Parathyroid adenoma (tissue), 2 donors: Measurements from ENCODE around the gene PDCL3.

Experiments
- H2AFZ ChIP-seq: fragments of 300-600 bp; sonication (generic); one replicate; pipeline ENCODE4 v1.7.0; 2017; ENCODE audit warnings: antibody characterized with exemption, mild to moderate bottlenecking
- H3K27ac ChIP-seq: fragments of 300-600 bp; sonication (generic); one replicate; pipeline ENCODE4 v1.7.0; 2017
- H3K27me3 ChIP-seq: fragments of 300-600 bp; sonication (generic); one replicate; pipeline ENCODE4 v1.7.0; 2017; ENCODE audit warnings: low read length; ENCODE audit not compliant: control insufficient read depth, insufficient read depth
- H3K36me3 ChIP-seq: fragments of 300-600 bp; sonication (generic); one replicate; pipeline ENCODE4 v1.7.0; 2017; ENCODE audit warnings: low read length; ENCODE audit not compliant: control insufficient read depth, insufficient read depth
- H3K4me1 ChIP-seq: fragments of 300-600 bp; sonication (generic); one replicate; pipeline ENCODE4 v1.7.0; 2017; ENCODE audit warnings: control low read depth
- H3K4me2 ChIP-seq: fragments of 300-600 bp; sonication (generic); one replicate; pipeline ENCODE4 v1.7.0; 2017; ENCODE audit warnings: low read length
- H3K4me3 ChIP-seq: fragments of 300-600 bp; sonication (generic); one replicate; pipeline ENCODE4 v1.7.0; 2017; ENCODE audit warnings: low read depth, low read length
- H3K79me2 ChIP-seq: fragments of 300-600 bp; sonication (generic); one replicate; pipeline ENCODE4 v1.7.0; 2017; ENCODE audit warnings: control low read depth
- H3K9ac ChIP-seq: fragments of 300-600 bp; sonication (generic); one replicate; pipeline ENCODE4 v1.7.0; 2017; ENCODE audit warnings: mild to moderate bottlenecking
- H3K9me3 ChIP-seq: fragments of 300-600 bp; sonication (generic); one replicate; pipeline ENCODE4 v1.7.0; 2017; ENCODE audit warnings: low read length; ENCODE audit not compliant: control insufficient read depth
- CTCF ChIP-seq: fragments of 300-600 bp; sonication (generic); IDR thresholded peaks from one replicate; pipeline ENCODE4 v1.7.0; 2017; ENCODE audit warnings: antibody characterized with exemption, mild to moderate bottlenecking
- donor health status: primary hyperparathyroidism.

Gene PDCL3

GRCh38 chr2:100603414-100603813, 40.6 kb downstream of the PDCL3 start:
- H3K79me2 ChIP-seq: no peaks in the 10 kb centered on the region
- no peak overlapping the region for H3K9ac ChIP-seq
- no peaks in the 10 kb centered on the region for H3K9me3 ChIP-seq
- no peak overlapping the region for H2AFZ ChIP-seq
- no peak overlapping the region for H3K4me2 ChIP-seq
- no peak overlapping the region for H3K27ac ChIP-seq
- H3K4me3 ChIP-seq: no peak overlapping the region
- H3K36me3 ChIP-seq: no peaks in the 10 kb centered on the region
- no peak for TF ChIP-seq CTCF
- H3K4me1 ChIP-seq: no peaks in the 10 kb centered on the region
- no peaks in the 10 kb centered on the region for H3K27me3 ChIP-seq

GRCh38 chr2:100603948-100604633, 41.3 kb downstream of the PDCL3 start:
- no peaks in the 10 kb centered on the region for H3K36me3 ChIP-seq

GRCh38 chr2:100606332-100606725, 43.5 kb downstream of the PDCL3 start:
- Histone ChIP-seq H3K36me3 (no peaks in the 10 kb centered on the region), H3K4me2 (no peak overlapping the region), H2AFZ (no peak overlapping the region), H3K4me3 (no peak overlapping the region), H3K9me3 (no peaks in the 10 kb centered on the region), H3K9ac (no peak overlapping the region), H3K79me2 (no peaks in the 10 kb centered on the region), H3K27ac (no peak overlapping the region), H3K4me1 (no peaks in the 10 kb centered on the region), H3K27me3 (no peaks in the 10 kb centered on the region)
- TF ChIP-seq CTCF: no peak

More at GRCh38 chr2:100603948-100604633, 41.3 kb downstream of the PDCL3 start:
- no peak overlapping the region for H3K27ac ChIP-seq
- H3K4me1 ChIP-seq: no peaks in the 10 kb centered on the region
- H2AFZ ChIP-seq: no peak overlapping the region
- no peak overlapping the region for H3K4me2 ChIP-seq
- no peaks in the 10 kb centered on the region for H3K27me3 ChIP-seq
- no peaks in the 10 kb centered on the region for H3K9me3 ChIP-seq
- no peaks in the 10 kb centered on the region for H3K79me2 ChIP-seq
- no peak overlapping the region for H3K4me3 ChIP-seq
- no peak for TF ChIP-seq CTCF
- no peak overlapping the region for H3K9ac ChIP-seq

- Histone ChIP-seq H3K4me3 (no peak overlapping the region), H3K27me3 (no peaks in the 10 kb centered on the region), H3K4me1 (no peaks in the 10 kb centered on the region), H3K27ac (no peak overlapping the region), H3K9me3 (no peaks in the 10 kb centered on the region), H2AFZ (no peak overlapping the region), H3K9ac (no peak overlapping the region), H3K36me3 (no peaks in the 10 kb centered on the region), H3K79me2 (no peaks in the 10 kb centered on the region), H3K4me2 (no peak overlapping the region)
- TF ChIP-seq CTCF: peak; percentile 43
Observed at GRCh38 chr2:100606726-100607343, 44.0 kb downstream of the PDCL3 start.
